NCI-H2107 treated with DMSO at 0.1 percent for 48 hours (cell line): ENCODE results near the gene ANKRD11.
"Not testable (repeated sequence)": the region's sequence is repeated elsewhere in the genome, so short reads cannot be mapped to it uniquely, and the experiment has no call there.

Experiments
- DNase-seq: peaks from one replicate; lab custom pipeline; 2025; ENCODE audit not compliant: unreplicated experiment; lab: John Stamatoyannopoulos, UW

Gene ANKRD11

DNA sequence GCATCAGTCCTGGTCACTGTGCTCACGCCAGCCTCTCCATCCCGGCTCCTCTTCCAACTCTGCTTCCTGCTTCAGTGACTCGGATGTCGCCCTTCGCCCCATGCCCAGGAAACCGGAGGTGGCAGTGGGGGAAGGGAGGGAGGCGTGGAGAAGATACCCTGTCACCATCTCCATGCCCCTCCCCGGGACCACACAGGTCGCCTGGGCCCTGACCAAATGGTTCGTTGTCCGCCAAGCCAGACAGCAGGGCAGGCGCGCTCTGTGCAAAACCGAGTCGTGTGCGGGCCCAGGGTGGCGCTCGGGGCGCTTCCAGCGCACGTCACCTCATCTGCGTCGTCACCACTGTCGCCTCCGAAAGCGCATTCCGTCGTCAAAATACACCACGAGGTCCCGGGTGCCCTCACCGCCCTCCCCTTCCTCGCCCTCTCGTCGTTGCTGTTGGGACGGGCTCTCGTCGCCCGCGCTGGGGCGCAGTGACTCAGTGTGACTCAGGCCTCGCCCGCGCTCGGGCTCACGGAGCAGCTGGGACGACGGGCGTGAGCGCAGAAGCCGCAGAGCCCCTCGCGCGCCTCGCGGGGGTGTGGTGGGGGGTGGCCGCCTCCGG lies 233.6 kb downstream of the ANKRD11 start:
- DNase-seq = peak; percentile 16

DNA sequence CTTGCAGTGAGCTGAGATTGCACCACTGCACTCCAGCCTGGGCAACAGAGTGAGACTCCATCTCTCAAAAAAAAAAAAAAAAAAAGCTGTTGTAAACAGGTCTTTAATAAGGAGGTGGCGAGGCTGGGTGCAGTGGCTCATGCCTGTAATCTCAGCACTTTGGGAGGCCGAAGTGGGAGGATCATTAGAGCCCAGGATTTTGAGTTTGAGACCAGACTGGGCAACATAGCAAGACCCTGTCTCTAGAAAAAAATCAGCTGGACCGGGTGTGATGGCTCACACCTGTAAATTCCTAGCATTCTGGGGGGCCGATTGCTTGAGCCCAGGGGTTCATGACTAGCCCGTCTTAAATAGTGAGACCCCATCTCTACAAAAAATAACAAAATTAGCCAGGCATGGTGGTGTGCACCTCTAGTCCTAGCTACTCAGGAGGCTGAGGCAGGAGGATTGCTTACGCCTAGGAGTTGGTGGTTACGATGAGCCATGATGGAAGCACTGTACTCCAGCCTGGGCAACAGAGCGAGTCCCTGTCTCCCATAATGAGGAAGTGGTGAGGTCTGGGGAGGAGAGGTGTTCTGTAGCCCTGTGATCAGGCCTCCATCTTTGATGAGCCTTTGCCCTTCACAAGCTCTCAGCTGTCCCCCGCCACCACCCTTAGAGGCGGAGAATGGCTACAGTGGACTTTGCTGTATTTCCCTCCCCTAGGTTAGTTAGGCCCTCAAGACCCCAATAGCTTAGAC lies 236.6 kb downstream of the ANKRD11 start:
- no peak for DNase-seq

DNA sequence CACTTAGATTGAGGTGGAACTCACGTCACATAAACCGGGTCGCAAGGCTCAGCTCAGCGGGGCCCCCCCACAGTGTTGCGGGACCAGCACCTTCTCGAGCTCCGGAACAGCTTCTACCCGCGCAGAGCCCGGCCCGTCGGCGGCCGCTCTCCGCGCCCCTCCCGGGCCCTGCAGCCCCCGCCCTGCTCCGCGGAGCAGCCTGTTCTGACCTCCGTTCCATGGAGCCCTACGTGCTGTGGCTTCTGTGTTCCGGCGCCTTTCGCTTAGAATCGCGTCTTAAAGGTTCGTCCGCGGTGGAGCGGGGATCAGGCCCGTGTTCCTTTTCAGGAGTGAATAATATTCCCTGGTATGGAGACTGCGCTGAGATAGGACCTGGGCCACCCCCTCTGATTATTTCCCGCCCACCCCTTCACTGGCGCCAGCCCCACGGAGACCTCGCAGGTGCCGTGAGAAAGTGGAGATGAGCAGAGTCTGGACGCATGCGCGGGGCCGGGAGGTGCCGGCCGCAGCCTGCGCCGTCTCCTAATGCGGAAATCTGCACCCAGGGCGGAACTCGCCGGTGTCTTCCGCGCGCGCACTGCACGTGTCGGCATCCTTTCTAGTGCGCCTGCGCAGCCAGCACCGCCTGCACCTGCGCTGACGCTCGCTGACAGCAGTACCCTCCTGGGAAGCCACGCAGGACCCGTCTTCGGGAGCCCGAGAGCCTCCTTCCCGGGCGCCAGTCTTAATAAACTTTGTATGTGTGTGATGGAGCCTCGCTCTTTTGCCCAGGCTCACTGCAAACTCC lies 242.0 kb downstream of the ANKRD11 start:
- no peak for DNase-seq

DNA sequence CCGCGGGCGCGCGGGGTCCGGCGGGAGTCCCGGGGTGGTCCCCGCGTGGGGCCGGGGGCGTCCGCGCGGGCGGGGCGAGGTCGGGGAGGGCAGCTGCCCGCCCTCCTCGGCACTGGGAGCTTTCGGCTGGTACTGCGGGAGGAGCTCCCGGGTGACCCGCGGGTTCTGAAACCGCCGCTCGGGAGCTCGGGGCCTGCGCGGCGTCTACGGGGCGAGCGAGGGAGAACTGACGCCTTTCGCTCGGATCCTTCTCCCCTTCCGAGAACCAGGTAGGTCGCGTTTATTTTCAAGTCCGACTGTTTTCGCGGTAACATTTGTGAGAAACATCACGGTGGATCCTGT lies 242.7 kb downstream of the ANKRD11 start:
- DNase-seq = not testable (repeated sequence)

DNA sequence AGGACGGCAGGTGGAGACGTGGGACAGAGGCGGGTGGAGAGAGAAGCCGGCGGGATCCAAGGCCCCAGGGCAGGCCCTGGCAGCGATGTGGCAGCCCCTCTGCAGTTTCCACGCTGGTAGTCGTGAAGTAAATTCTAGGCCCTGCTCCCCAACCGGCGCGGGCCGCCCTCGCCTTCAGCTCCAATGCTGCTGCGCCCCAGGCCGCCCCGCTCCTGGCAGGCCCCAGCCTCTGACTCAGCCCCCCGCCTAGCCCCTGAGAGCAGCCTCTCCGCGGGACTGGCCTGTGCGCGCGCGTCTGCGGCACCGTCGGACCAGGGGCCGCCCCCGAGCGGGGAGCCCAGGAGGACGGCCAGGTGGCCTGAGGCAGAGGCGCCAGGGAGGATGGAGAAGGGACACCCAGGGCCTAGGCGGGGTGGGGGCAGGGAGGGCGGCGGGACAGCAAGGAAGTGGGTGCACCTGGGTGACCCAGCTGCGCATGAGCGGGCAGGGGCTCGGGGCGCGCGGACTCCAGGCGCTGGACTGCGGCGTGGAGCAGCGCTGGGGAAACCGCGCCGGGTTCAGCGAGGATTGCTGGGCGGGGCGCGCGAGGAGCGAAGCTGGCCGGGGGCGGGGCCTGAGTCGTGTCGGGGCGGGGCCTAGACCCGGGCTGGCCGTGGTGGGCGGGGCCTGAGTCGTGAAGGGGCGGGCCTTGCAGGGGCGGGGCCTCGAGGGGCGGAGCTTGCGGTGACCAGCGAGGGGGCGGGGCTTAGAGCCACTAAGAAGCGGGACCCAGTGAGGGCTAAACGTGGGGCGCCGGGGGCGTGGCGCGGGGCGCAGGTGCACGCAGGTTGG lies 243.2 kb downstream of the ANKRD11 start:
- DNase-seq = no peak

DNA sequence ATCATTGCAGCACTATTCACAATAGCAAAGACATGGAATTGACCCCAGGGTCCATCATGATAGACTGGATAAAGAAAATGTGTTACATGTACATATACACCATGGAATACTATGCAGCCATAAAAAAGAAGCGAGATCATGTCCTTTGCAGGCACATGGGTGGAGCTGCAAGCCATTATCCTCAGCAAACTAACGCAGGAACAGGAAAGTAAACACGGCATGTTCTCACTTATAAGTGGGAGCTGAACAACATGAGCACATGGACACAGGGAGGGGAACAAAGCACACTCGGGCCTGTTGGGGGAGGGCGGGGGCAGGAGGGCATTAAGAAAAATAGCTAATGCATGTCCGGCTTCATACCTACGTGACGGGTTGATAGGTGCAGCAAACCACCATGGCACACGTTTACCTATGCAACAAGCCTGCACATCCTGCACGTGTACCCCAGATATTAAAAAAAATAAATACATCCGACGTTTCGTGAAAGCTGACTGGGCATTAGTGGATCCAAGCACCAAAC lies 243.9 kb downstream of the ANKRD11 start:
- DNase-seq = no peak

DNA sequence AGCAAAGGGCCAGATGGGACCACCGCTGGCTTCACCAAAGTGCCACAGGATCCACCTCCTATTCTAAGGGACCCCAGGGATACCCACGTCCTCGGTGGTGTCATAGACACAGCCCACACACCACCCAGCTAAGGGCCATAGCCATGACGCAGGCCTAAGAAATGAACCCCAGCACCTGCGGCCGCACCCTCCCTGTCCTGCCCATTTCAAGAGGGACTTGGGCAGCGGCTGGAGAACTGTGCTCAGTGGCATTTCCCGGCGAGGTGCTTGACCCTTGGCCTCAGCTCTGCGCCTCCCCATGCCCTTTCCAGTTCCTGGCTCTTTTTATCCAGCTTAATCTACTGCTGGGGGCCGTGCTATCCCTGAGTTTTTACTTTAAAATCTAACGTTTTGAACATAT lies 245.6 kb downstream of the ANKRD11 start:
- DNase-seq = no peak

DNA sequence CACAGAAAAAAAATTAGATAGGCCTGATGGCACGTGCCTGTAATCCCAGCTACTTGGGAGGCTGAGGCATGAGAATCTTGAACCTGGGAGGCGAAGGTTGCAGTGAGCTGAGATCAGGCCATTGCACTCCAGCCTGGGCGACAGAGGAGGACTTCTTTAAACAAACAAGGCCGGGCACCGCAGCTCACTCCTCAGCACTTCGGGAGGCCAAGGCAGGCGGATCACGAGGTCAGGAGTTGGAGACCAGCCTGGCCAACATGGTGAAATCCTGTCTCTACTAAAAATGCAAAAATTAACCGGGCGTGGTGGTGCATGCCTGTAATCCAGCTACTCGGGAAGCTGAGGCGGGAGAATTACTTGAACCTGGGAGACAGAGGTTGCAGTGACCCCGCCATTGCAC lies 246.1 kb downstream of the ANKRD11 start:
- DNase-seq = not testable (repeated sequence)

DNA sequence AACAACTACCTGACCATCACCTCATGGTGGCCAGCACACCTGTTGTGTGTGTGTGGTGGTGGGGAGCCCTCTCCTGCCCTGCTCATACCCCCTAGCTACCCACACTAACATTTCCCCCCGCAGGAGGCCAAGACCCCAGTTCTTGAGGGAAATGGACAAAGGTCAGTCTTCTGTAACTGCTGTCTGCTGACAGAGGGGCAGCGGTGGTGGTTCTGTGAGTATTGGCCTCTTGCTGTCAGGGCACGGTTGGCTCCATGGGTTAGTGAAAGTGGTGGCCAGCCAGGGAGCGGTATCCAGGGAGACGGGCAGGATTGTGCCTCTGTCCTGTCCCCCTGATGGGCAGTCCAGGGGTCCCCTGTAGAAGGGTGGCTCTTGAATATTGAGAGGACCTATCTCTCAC lies 246.7 kb downstream of the ANKRD11 start:
- no peak for DNase-seq

DNA sequence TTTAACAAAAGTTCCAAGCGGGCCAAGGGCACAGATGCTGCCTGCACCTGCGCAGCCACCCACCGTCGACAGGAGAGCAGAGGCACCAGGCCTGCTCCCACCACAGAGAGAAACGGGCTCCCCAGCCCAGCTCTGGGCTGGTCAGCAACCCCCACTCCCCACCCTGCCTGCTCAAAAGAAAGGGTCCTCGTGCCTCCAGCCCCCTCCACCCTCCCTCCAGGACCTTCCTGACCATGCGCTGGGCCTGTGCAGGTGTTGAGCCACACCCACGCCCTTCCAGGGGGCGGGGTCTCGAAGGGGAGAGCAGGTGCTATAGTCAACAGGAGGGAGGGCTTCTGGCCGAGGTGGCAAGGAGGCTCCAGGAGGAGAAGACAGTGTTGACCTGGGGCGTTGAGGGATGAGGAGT lies 247.6 kb downstream of the ANKRD11 start:
- DNase-seq = no peak

DNA sequence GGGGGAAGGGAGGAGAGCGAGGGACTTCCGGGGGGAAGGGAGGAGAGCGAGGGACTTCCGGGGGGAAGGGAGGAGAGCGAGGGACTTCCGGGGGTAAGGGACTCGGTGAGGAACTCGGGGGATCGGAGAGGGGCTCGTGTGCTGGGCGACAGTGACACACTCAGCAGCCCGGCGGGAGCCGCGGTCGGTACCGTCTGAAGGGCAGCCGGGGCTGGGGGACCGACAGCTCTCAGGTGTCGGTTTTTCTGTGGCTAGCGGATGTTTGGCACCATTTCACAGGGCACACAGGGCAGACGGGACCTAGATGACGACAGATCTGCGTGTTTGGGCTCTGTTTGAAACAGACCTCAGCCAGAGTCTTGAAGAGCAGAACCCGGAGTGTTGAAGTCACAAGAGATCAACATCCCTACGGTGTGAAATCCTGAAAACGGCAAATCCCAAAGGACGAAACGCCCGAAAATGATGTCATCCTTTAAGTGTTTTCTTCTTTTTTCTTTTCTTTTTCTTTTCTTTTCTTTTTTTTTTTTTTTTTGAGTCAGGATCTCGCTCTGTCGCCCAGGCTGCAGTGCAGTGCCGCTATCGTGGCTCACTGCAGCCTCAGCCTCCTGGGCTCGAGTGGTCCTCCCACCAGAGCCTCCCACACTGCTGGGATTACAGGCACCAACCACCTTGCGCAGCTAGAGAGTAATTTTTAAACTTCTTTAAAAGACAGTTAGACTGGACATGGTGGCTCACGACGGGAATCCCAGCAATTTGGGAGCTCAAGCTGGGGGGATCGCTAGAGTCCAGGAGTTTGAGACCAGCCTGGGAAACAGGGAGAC lies 249.0 kb downstream of the ANKRD11 start:
- peak; percentile 40 for DNase-seq

DNA sequence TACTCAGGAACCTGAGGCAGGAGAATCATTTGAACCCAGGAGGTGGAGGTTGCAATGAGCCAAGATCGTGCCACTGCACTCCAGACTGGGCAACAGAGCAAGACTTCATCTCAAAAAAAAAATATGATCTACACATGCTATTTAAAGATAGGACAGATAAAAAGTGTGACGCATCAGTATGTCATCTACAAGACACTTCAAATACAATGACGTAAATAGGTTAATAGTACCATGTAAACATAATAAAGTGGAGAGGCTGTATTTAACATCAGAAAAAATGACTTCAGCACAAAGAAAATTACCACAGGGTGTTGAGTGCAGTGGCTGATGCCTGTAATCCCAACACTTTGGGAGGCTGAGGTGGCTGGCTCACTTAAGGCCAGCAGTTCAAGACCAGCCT lies 252.6 kb downstream of the ANKRD11 start:
- no peak for DNase-seq

DNA sequence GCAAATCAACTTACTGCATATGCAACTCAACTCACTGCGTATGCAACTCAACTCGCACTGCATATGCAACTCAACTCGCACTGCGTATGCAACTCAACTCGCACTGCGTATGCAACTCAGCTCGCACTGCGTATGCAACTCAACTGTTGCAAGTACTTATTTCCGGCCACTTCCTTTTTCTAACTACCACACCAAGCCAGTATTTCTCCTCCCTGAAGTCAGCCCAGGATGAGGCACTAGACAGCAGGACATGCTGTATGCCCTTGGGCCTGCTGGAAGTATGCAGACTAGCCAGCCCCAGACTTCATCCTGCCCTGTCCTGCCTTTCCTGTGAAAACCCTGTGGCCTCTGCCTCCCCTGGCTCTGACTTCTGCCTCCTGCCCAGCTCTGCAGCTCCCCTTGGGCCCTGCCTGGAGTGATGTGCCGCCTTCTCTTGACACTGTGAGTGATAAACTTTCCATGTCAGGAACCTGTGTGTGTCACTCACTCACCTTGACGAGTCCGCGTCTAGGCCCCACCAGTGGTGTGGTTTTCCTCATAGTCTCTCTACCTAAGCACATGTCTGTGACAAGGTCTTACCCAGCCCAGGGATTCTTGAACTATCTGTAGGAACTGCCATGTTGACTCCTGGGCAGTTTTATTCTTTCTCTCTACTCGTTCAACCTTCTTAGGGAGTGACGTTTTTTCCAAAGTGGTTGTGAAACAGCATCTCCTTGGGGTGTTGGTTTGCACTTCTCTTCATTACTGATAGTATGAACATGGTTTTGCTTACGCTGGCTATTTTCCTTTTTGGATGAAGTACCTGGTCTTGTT lies 256.5 kb downstream of the ANKRD11 start:
- DNase-seq = no peak

DNA sequence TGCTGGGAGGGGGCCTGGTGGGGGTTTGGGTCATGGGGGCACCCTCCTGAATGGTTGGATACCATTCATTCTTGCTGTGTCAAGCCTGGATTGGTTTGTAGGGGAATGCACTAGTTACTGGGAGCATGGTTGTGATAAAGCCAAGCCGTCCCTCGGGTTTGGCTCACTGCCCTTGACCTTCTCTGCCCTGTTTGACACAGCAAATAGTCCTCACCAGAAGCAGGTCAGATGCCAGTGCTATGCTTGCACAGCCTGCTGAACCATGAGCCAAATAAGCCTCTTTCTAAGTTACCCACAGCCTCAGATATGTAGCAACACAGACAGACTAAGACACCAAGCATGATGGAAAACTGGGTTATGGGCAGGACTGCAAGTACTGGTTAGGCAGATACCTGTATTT lies 258.3 kb downstream of the ANKRD11 start:
- no peak for DNase-seq

DNA sequence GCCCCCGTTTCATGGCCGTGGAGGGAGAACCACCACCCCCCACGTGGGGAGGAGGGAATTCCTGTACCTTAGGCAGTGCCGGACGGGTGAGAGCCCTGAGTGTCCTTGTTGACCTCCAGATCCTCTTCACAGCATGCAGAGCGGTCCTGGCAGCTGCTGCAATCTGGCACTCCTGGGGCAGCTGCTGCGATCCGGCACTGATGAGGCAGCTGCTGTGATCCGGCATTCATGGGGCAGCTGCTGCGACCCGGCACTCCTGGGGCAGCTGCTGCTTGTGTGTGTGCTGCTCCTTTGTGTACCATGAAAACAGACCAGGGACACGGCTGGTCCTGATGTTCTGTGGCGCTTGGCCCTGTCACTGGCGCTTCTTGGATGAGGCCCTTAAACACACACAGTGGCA lies 260.1 kb downstream of the ANKRD11 start:
- DNase-seq = no peak

DNA sequence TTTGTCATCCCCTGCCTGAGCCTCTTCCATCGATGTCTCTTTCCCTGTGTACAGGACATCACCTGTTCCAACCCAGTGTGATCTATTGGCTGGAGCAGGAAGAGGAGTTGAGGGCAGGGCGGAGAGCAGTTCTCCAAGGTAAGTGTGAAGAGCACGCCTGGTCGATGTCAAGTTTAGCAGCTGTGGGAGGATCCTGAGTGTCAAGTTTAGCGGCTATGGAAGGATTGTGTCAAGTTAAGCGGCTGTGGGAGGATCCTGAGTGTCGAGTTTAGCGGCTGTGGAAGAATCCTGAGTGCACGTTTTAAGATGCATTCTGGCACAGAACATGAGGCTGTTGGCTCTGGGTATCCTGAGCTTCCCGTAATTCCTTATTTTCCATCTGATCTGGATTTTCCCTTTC lies 265.7 kb downstream of the ANKRD11 start:
- DNase-seq = no peak

DNA sequence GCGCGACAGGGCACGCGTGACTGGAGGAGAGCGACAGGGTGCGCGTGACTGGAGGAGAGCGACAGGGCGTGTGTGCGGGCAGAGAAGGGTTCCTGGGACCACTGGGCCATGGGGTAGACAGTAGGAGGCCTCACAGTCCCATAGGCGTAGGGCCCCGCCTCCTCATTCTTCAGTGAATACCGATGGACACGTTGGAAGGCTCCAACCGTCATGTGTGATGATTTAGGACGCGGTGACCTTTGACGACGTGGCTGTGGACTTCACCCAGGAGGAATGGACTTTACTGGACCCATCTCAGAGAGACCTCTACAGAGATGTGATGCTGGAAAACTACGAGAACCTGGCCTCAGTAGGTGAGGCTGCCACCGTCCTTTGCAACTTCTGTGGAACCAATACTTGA lies 267.4 kb downstream of the ANKRD11 start:
- DNase-seq = no peak

DNA sequence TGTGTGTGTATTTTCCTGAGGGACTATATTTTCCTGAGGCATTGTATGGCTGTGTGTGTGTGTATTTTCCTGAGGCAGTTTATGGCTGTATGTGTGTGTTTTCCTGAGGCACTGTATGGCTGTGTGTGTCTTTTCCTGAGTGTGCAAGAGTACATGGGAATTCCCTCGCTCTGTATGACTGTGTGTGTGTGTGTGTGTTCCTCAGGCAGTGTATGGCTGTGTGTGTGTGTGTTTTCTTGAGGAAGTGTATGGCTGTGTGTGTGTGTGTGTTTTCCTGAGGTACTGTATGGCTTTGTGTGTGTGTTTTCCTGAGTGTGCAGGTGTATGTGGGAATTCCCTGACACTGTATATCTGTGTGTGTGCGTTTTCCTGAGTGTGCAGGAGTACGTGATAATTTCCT lies 268.8 kb downstream of the ANKRD11 start:
- no peak for DNase-seq

DNA sequence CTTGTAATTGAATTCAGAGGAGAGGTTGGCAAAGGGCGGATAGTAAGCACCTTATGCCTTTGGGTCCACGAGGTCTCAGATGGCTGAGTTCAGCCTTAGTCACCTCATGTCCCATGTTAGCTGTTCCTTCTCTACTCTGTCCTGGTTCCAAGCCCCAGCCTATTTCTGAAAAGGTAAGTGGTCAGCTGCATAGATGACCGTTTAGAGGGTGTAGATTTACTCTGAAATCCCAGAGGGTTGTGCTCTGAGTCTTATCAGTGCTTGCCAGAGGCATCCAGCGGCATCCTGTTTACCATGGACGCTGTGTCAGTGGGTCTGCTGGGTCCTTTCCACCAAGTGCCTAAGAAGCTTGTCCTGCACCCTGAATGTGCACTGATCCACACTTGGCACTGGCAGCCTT lies 271.0 kb downstream of the ANKRD11 start:
- no peak for DNase-seq
